Measurements from ENCODE around the gene ADCY2.

Gene ADCY2

GRCh38 chr5:7850395-7851239 is 454.7 kb downstream of the ADCY2 start, which contains the start of gene CFAP90:
CFAP90 (minus strand) TSS chr5:7851133; CDS start chr5:7851021, 112 bp downstream.
- no peaks in the 10 kb centered on the region for H3K79me2 ChIP-seq (ENCODE audit: control insufficient read depth, low read length)
- no peaks in the 10 kb centered on the region for H3K36me3 ChIP-seq (ENCODE audit: control insufficient read depth, low read length)
- no peaks in the 10 kb centered on the region for H3K9me2 ChIP-seq (replicated peaks; ENCODE audit: control insufficient read depth, low read length)
- peaks cover 2% of the 10 kb centered on the region; the same call in 1 of the 2 replicates for H3K27me3 ChIP-seq (ENCODE audit: control insufficient read depth, low read length)
- no peaks in the 10 kb centered on the region for H3K4me1 ChIP-seq (ENCODE audit: control insufficient read depth, low read length)
- H3K4me2 ChIP-seq (ENCODE audit: low read length), result no peak within 1 kb of the TSS
- H4K20me1 ChIP-seq (ENCODE audit: control insufficient read depth, insufficient read depth, low read depth, low read length), result no peaks in the 10 kb centered on the region
- H3K4me3 ChIP-seq (ENCODE audit: low read length), result no peak within 1 kb of the TSS
- TF ChIP-seq EZH2phosphoT487 (IDR thresholded peaks at IDR 0.05; ENCODE audit: borderline replicate concordance, low read length) (no peak), CTCF (IDR thresholded peaks at IDR 0.05; ENCODE audit: low read depth, low read length, poor library complexity, severe bottlenecking) (no peak)
- H3K9me3 ChIP-seq (ENCODE audit: control insufficient read depth, insufficient read depth, low read length), result no peaks in the 10 kb centered on the region; the same call in 1 of the 2 replicates
- no peak within 1 kb of the TSS for H3K27ac ChIP-seq (ENCODE audit: low read depth, low read length)
- H3F3A ChIP-seq (ENCODE audit: control insufficient read depth, insufficient read depth), result no peaks in the 10 kb centered on the region

- Histone ChIP-seq H3K4me3 (ENCODE audit: low read length) (no peak overlapping the region), H3K4me2 (ENCODE audit: low read length) (no peak overlapping the region)
Observed at GRCh38 chr5:7851240-7851592, 455.3 kb downstream of the ADCY2 start.

GRCh38 chr5:7851617-7852289 is 455.8 kb downstream of the ADCY2 start:
- Histone ChIP-seq H3K9me2 (replicated peaks; ENCODE audit: control insufficient read depth, low read length) (no peaks in the 10 kb centered on the region), H3K4me2 (ENCODE audit: low read length) (no peak overlapping the region), H3F3A (ENCODE audit: control insufficient read depth, insufficient read depth) (no peaks in the 10 kb centered on the region), H3K4me1 (ENCODE audit: control insufficient read depth, low read length) (no peaks in the 10 kb centered on the region), H3K4me3 (ENCODE audit: low read length) (no peak overlapping the region), H3K36me3 (ENCODE audit: control insufficient read depth, low read length) (no peaks in the 10 kb centered on the region), H3K79me2 (ENCODE audit: control insufficient read depth, low read length) (no peaks in the 10 kb centered on the region), H4K20me1 (ENCODE audit: control insufficient read depth, insufficient read depth, low read depth, low read length) (no peaks in the 10 kb centered on the region), H3K9me3 (ENCODE audit: control insufficient read depth, insufficient read depth, low read length) (no peaks in the 10 kb centered on the region; the same call in 1 of the 2 replicates), H3K27me3 (ENCODE audit: control insufficient read depth, low read length) (peaks cover 2% of the 10 kb centered on the region; the same call in 1 of the 2 replicates), H3K27ac (ENCODE audit: low read depth, low read length) (no peak overlapping the region)
- TF ChIP-seq CTCF (IDR thresholded peaks at IDR 0.05; ENCODE audit: low read depth, low read length, poor library complexity, severe bottlenecking) (no peak), EZH2phosphoT487 (IDR thresholded peaks at IDR 0.05; ENCODE audit: borderline replicate concordance, low read length) (no peak)

More at GRCh38 chr5:7851240-7851592, 455.3 kb downstream of the ADCY2 start:
- Histone ChIP-seq H3K36me3 (ENCODE audit: control insufficient read depth, low read length) (no peaks in the 10 kb centered on the region), H3K27ac (ENCODE audit: low read depth, low read length) (no peak overlapping the region), H3F3A (ENCODE audit: control insufficient read depth, insufficient read depth) (no peaks in the 10 kb centered on the region), H4K20me1 (ENCODE audit: control insufficient read depth, insufficient read depth, low read depth, low read length) (no peaks in the 10 kb centered on the region), H3K79me2 (ENCODE audit: control insufficient read depth, low read length) (no peaks in the 10 kb centered on the region), H3K4me1 (ENCODE audit: control insufficient read depth, low read length) (no peaks in the 10 kb centered on the region), H3K9me2 (replicated peaks; ENCODE audit: control insufficient read depth, low read length) (no peaks in the 10 kb centered on the region), H3K9me3 (ENCODE audit: control insufficient read depth, insufficient read depth, low read length) (no peaks in the 10 kb centered on the region; the same call in 1 of the 2 replicates), H3K27me3 (ENCODE audit: control insufficient read depth, low read length) (peaks cover 2% of the 10 kb centered on the region; the same call in 1 of the 2 replicates)
- TF ChIP-seq CTCF (IDR thresholded peaks at IDR 0.05; ENCODE audit: low read depth, low read length, poor library complexity, severe bottlenecking), result no peak
- TF ChIP-seq EZH2phosphoT487 (IDR thresholded peaks at IDR 0.05; ENCODE audit: borderline replicate concordance, low read length), result no peak

All from DOHH2 (cell line).